Skeletal muscle satellite cell (primary cell): Measurements from ENCODE around the gene AFAP1.

Experiments
- H3K27me3 ChIP-seq: 2 replicates; pipeline ENCODE4 v1.7.0; 2013; ENCODE audit warnings: low read length; ENCODE audit not compliant: control insufficient read depth, insufficient read depth
- H3K36me3 ChIP-seq: 2 replicates; pipeline ENCODE4 v1.7.0; 2013; ENCODE audit warnings: mild to moderate bottlenecking, control low read depth, low read length; ENCODE audit not compliant: insufficient read depth
- H3K4me1 ChIP-seq: 2 replicates; pipeline ENCODE4 v1.7.0; 2013; ENCODE audit warnings: low read length; ENCODE audit not compliant: control insufficient read depth, insufficient read depth
- H3K4me2 ChIP-seq: 2 replicates; pipeline ENCODE4 v1.7.0; 2013; ENCODE audit warnings: mild to moderate bottlenecking, low read length
- H3K4me3 ChIP-seq: 2 replicates; pipeline ENCODE4 v1.7.0; 2013; ENCODE audit warnings: low read length
- H3K9ac ChIP-seq: 2 replicates; pipeline ENCODE4 v1.7.0; 2013; ENCODE audit warnings: mild to moderate bottlenecking, low read depth, low read length, moderate library complexity
- H3K9me3 ChIP-seq: replicated peaks from 2 replicates; pipeline ENCODE4 v1.7.0; 2013; ENCODE audit warnings: mild to moderate bottlenecking, control low read depth, low read length

AFAP1 gene

DNA sequence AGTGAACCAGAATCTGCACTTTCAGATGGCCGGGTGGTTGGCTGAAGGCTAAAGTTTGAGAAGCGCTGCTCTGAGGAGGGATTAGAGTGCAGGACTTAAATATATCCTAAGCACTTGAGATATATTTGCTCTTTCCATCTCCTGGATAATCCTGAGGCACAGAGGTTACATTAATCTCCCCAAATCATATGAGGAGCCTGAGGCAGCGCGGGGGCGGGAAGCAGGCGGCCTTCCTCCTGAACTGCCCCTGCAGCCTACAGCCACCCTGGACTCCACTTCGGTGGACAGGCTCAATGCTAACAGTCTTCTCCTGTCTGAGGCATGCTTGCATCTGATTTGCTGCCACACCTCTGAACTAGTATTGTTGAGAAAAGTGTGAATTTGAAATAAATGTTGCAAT is 72.5 kb downstream of the AFAP1 start:
- Histone ChIP-seq H3K4me3 (no peak overlapping the region), H3K4me1 (peaks cover 47% of the 10 kb centered on the region), H3K9me3 (no peaks in the 10 kb centered on the region), H3K27me3 (no peaks in the 10 kb centered on the region), H3K4me2 (peak overlapping the region; percentile 39), H3K36me3 (peaks cover 48% of the 10 kb centered on the region), H3K9ac (no peak overlapping the region)

DNA sequence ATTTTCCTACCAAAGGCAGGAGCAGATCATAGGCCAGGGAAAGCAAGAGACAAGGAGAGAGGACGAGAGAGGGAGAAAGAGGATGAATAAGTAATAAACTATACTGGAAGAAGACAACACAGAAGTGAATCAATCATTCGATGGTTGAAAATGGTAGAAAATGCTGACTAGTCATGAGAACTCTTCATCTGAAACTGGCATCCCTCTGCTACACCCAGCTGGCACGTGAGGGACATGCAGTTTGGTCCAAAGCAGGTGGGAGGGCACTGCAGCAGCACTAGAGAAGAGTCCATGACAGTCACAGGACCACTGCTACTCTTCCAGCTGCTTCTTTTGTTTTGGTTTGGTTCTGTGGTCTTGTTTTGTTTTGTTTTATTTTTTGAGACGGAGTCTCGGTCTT is 74.1 kb downstream of the AFAP1 start:
- H3K36me3 ChIP-seq = peaks cover 44% of the 10 kb centered on the region
- H3K4me1 ChIP-seq = peaks cover 45% of the 10 kb centered on the region
- H3K4me2 ChIP-seq = no peak overlapping the region

DNA sequence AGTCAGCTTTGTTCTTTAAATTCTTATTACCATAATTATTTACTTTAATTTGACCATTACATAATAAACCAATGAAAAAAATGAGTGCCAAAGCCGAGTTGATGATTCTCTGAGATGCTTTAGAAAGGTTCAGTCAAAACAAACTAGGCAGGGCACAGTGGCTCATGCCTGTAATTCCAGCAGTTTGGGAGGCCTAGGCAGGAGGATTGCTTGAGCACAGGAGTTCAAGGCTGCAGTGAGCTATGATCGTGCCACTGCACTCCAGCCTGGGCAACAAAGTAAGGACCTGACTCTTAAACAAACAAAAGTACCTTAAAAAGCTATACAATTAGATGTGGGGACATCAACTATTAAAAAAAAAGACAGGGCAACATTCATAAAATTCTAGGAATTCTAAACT is 75.0 kb downstream of the AFAP1 start:
- Histone ChIP-seq H3K9me3 (no peaks in the 10 kb centered on the region), H3K4me2 (no peak overlapping the region), H3K4me1 (peaks cover 48% of the 10 kb centered on the region), H3K36me3 (peaks cover 44% of the 10 kb centered on the region), H3K27me3 (no peaks in the 10 kb centered on the region), H3K4me3 (no peak overlapping the region), H3K9ac (no peak overlapping the region)

More for the DNA sequence above, 74.1 kb downstream of the AFAP1 start:
- no peaks in the 10 kb centered on the region for H3K27me3 ChIP-seq
- no peak overlapping the region for H3K4me3 ChIP-seq
- H3K9me3 ChIP-seq = no peaks in the 10 kb centered on the region
- H3K9ac ChIP-seq = no peak overlapping the region

- no peaks in the 10 kb centered on the region for H3K9me3 ChIP-seq
- H3K36me3 ChIP-seq = peaks cover 43% of the 10 kb centered on the region
- no peaks in the 10 kb centered on the region for H3K27me3 ChIP-seq
- no peak overlapping the region for H3K9ac ChIP-seq
- no peak overlapping the region for H3K4me3 ChIP-seq
- no peak overlapping the region for H3K4me2 ChIP-seq
- peaks cover 48% of the 10 kb centered on the region for H3K4me1 ChIP-seq
These were observed 75.6 kb downstream of the AFAP1 start for GRCh38 chr4:7863911-7864681.

GRCh38 chr4:7862561-7863192 is 77.0 kb downstream of the AFAP1 start:
- H3K4me1 ChIP-seq = peaks cover 51% of the 10 kb centered on the region
- H3K9me3 ChIP-seq = no peaks in the 10 kb centered on the region
- H3K36me3 ChIP-seq = peaks cover 34% of the 10 kb centered on the region
- no peak overlapping the region for H3K4me2 ChIP-seq
- H3K27me3 ChIP-seq = no peaks in the 10 kb centered on the region
- H3K4me3 ChIP-seq = no peak overlapping the region
- no peak overlapping the region for H3K9ac ChIP-seq

DNA sequence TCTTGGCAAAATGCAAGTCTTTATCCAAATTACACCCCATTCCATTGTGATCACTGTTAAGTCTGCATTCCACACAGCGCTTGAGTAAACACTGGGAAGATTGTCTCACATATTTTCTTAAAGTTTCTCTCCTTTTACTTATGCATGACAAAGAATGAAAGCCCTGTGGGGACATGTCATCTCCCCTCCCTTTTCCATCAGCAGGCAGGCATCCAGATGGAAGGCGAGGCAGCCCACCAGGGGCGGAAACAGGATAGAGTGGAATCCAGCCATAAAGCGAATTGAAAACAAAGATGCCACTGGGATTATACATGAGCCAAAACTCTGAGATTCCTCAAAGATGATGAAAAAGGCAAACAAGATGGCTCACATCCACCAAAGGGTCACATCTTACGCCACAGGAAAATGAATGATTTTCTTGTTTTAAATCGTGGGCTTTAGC is 78.2 kb downstream of the AFAP1 start:
- H3K4me3 ChIP-seq = peak overlapping the region; percentile 5
- H3K9me3 ChIP-seq = no peaks in the 10 kb centered on the region
- peak overlapping the region; percentile 62 for H3K4me2 ChIP-seq
- peak overlapping the region; percentile 76 for H3K9ac ChIP-seq
- H3K4me1 ChIP-seq = peaks cover 57% of the 10 kb centered on the region
- H3K27me3 ChIP-seq = no peaks in the 10 kb centered on the region
- H3K36me3 ChIP-seq = peaks cover 27% of the 10 kb centered on the region

- no peaks in the 10 kb centered on the region for H3K9me3 ChIP-seq
- H3K4me2 ChIP-seq = peak overlapping the region; percentile 62
- H3K27me3 ChIP-seq = no peaks in the 10 kb centered on the region
- H3K9ac ChIP-seq = peak overlapping the region; percentile 76
- H3K4me1 ChIP-seq = peaks cover 61% of the 10 kb centered on the region
- peak overlapping the region; percentile 7 for H3K4me3 ChIP-seq
- peaks cover 27% of the 10 kb centered on the region for H3K36me3 ChIP-seq
These were observed 79.0 kb downstream of the AFAP1 start for GRCh38 chr4:7860600-7861163.

- Histone ChIP-seq H3K4me3 (no peak overlapping the region), H3K4me1 (peaks cover 64% of the 10 kb centered on the region), H3K9ac (no peak overlapping the region), H3K9me3 (no peaks in the 10 kb centered on the region), H3K27me3 (no peaks in the 10 kb centered on the region), H3K4me2 (no peak overlapping the region), H3K36me3 (peaks cover 30% of the 10 kb centered on the region)
These were observed 80.3 kb downstream of the AFAP1 start for GRCh38 chr4:7859326-7859725.

DNA sequence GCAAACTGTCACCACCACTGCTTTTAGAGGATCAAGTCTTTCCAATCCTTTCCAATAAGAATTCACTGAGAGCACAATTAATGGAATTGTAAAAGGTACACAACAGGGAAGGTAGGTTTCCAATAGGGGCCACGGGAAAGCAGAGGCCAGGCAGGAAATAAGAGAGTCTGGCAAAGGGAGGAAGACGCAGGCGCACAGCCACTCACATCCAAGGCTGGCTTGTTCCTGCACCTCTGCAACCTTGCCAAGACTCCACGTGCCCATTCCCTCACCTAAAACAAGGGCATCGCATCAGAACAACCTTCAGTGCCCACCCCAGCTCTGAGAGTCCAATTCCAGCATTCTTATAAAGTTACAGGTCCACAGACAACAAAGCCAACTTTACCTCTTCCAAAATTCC is 81.2 kb downstream of the AFAP1 start:
- H3K4me1 ChIP-seq = peaks cover 60% of the 10 kb centered on the region
- H3K27me3 ChIP-seq = no peaks in the 10 kb centered on the region
- H3K9ac ChIP-seq = peak overlapping the region; percentile 75
- no peaks in the 10 kb centered on the region for H3K9me3 ChIP-seq
- H3K4me3 ChIP-seq = no peak overlapping the region
- peak overlapping the region; percentile 75 for H3K4me2 ChIP-seq
- H3K36me3 ChIP-seq = peaks cover 38% of the 10 kb centered on the region

DNA sequence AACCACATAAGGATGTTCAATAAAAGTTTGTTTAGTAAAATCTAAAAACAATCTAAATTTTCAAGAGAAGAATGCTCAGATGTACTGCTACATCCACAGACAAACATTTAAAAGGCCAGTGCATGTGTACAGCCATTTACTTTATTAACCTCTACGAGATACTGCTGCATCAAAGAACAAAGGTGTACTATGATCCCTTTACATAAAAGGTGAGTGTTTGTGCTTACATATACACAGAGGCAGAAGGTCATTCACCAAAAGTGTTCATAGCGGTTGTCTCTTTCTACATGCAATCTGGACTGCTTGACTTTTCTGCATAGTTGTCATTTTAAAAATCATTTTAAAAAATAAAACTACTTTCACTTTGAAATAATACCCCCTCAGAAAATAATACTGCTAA is 81.7 kb downstream of the AFAP1 start:
- Histone ChIP-seq H3K36me3 (peaks cover 41% of the 10 kb centered on the region), H3K9ac (peak overlapping the region; percentile 75), H3K9me3 (no peaks in the 10 kb centered on the region), H3K27me3 (no peaks in the 10 kb centered on the region), H3K4me1 (peaks cover 59% of the 10 kb centered on the region), H3K4me2 (peak overlapping the region; percentile 75), H3K4me3 (peak overlapping the region; percentile 52)

DNA sequence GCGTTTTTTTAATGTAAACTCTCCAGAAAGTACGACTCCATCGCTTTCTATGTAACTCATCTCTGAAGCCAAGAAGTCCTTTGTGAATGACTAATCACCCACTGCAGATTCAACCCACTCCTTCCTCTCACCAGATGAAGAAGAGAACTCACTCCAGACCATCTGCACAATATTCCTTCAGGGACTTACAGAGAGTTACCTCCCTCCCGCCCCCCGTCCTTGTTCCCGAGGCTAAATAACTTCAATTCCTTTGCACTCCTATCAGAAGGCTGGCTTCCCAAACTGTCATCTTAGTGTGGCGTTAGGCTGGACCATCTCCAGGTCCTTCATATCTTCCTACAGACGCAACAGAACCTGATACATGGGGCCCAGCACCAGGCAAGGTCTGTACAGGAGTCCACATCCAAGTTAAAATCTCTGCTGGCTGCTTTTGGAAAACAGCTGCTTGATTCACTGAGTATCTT is 82.4 kb downstream of the AFAP1 start:
- Histone ChIP-seq H3K4me3 (peak overlapping the region; percentile 52), H3K36me3 (peaks cover 39% of the 10 kb centered on the region), H3K9me3 (no peaks in the 10 kb centered on the region), H3K4me1 (peaks cover 53% of the 10 kb centered on the region), H3K4me2 (peak overlapping the region; percentile 75), H3K9ac (peak overlapping the region; percentile 75), H3K27me3 (no peaks in the 10 kb centered on the region)
